Measurements from ENCODE around the gene LYPD3.
A peak's percentile ranks its signal among the peaks of the same experiment; 100 is the strongest.

Gene LYPD3

GRCh38 chr19:43498233-43498842, 32.9 kb upstream of the LYPD3 start:
- no peak for TF ChIP-seq CTCF (IDR thresholded peaks at IDR 0.05; ENCODE audit: low read depth, low read length)
- H3K4me3 ChIP-seq (replicated peaks in 1 of 2; ENCODE audit: low read depth in 2 of 2, low read length in 2 of 2) = no peak overlapping the region
- DNase-seq (ENCODE audit: low read depth in 2 of 2) = no peak

GRCh38 chr19:43496960-43497359, 31.6 kb upstream of the LYPD3 start:
- DNase-seq (ENCODE audit: low read depth in 2 of 2) = no peak
- TF ChIP-seq CTCF (IDR thresholded peaks at IDR 0.05; ENCODE audit: low read depth, low read length) = no peak
- no peak overlapping the region for H3K4me3 ChIP-seq (replicated peaks in 1 of 2; ENCODE audit: low read depth in 2 of 2, low read length in 2 of 2)

GRCh38 chr19:43495082-43495481, 29.7 kb upstream of the LYPD3 start:
- H3K4me3 ChIP-seq (replicated peaks in 1 of 2; ENCODE audit: low read depth in 2 of 2, low read length in 2 of 2) = no peak overlapping the region
- TF ChIP-seq CTCF (IDR thresholded peaks at IDR 0.05; ENCODE audit: low read depth, low read length) = no peak
- DNase-seq (ENCODE audit: low read depth in 2 of 2) = no peak

GRCh38 chr19:43490759-43491158, 25.4 kb upstream of the LYPD3 start:
- no peak for DNase-seq (ENCODE audit: low read depth in 2 of 2)
- no peak overlapping the region for H3K4me3 ChIP-seq (replicated peaks in 1 of 2; ENCODE audit: low read depth in 2 of 2, low read length in 2 of 2)
- TF ChIP-seq CTCF (IDR thresholded peaks at IDR 0.05; ENCODE audit: low read depth, low read length) = no peak

GRCh38 chr19:43489979-43490599, 24.7 kb upstream of the LYPD3 start:
- DNase-seq (ENCODE audit: low read depth in 2 of 2) = no peak

GRCh38 chr19:43489310-43489709, 23.9 kb upstream of the LYPD3 start:
- TF ChIP-seq CTCF (IDR thresholded peaks at IDR 0.05; ENCODE audit: low read depth, low read length) = no peak
- DNase-seq (ENCODE audit: low read depth in 2 of 2) = peak in 1 of 2 donors; percentile 22
- H3K4me3 ChIP-seq (replicated peaks in 1 of 2; ENCODE audit: low read depth in 2 of 2, low read length in 2 of 2) = no peak overlapping the region

More at GRCh38 chr19:43489979-43490599, 24.7 kb upstream of the LYPD3 start:
- H3K4me3 ChIP-seq (replicated peaks in 1 of 2; ENCODE audit: low read depth in 2 of 2, low read length in 2 of 2) = no peak overlapping the region
- no peak for TF ChIP-seq CTCF (IDR thresholded peaks at IDR 0.05; ENCODE audit: low read depth, low read length)

Data from cardiac fibroblast (primary cell).